Measurements from ENCODE around the gene SRXN1. TPM values are rescaled to one million over a fixed set of nuclear protein-coding genes. Genes with fewer than 3 reads are reported as not detected.

SRXN1 gene
- total and polyA plus RNA-seq, 8 donors: 6.2 to 40.9 (median 7.6) TPM

GRCh38 chr20:603116-603640 lies 49.8 kb downstream of the SRXN1 start:
- intact Hi-C loops (cut with DNase I): no loop called here
- Histone ChIP-seq H3K4me3 (no peak overlapping the region), H3K4me1 (no peaks in the 10 kb centered on the region), H3K27me3 (peaks cover under 1 to 3% of the 10 kb centered on the region in 2 donors), H3K27ac (peak overlapping the region in 1 of 2 donors; percentile 26), H3K9me3 (no peaks in the 10 kb centered on the region), H3K36me3 (no peaks in the 10 kb centered on the region)
- TF ChIP-seq CTCF (IDR thresholded peaks at IDR 0.05): no peak
- DNase-seq (peak in 1 of 4 donors; percentile 22), ATAC-seq (no peak)

GRCh38 chr20:602111-602970 lies 50.7 kb downstream of the SRXN1 start:
- no peak for ATAC-seq
- intact Hi-C loops (cut with DNase I): no loop called here
- DNase-seq: no peak
- Histone ChIP-seq H3K4me3 (no peak overlapping the region), H3K27ac (peak overlapping the region in 1 of 2 donors; percentile 26), H3K36me3 (no peaks in the 10 kb centered on the region), H3K4me1 (no peaks in the 10 kb centered on the region), H3K9me3 (no peaks in the 10 kb centered on the region), H3K27me3 (no peaks in the 10 kb centered on the region)
- TF ChIP-seq CTCF (IDR thresholded peaks at IDR 0.05): no peak

GRCh38 chr20:600736-601135 lies 52.3 kb downstream of the SRXN1 start:
- ATAC-seq (no peak), DNase-seq (no peak)
- Histone ChIP-seq H3K36me3 (no peaks in the 10 kb centered on the region), H3K4me3 (no peak overlapping the region), H3K27ac (no peak overlapping the region), H3K4me1 (no peaks in the 10 kb centered on the region), H3K9me3 (no peaks in the 10 kb centered on the region), H3K27me3 (no peaks in the 10 kb centered on the region)
- intact Hi-C loops (cut with DNase I): no loop called here
- no peak for TF ChIP-seq CTCF (IDR thresholded peaks at IDR 0.05)

GRCh38 chr20:600141-600540 lies 52.9 kb downstream of the SRXN1 start:
- H3K36me3 ChIP-seq: no peaks in the 10 kb centered on the region
- H3K9me3 ChIP-seq: no peaks in the 10 kb centered on the region
- intact Hi-C loops (cut with DNase I): no loop called here
- TF ChIP-seq CTCF (IDR thresholded peaks at IDR 0.05): no peak
- no peak overlapping the region for H3K4me3 ChIP-seq
- ATAC-seq (no peak), DNase-seq (no peak)
- H3K27me3 ChIP-seq: no peaks in the 10 kb centered on the region
- H3K27ac ChIP-seq: no peak overlapping the region
- H3K4me1 ChIP-seq: no peaks in the 10 kb centered on the region

- no peak overlapping the region for H3K27ac ChIP-seq
- H3K9me3 ChIP-seq: no peaks in the 10 kb centered on the region
- H3K36me3 ChIP-seq: no peaks in the 10 kb centered on the region
- no peaks in the 10 kb centered on the region for H3K4me1 ChIP-seq
- no peak for TF ChIP-seq CTCF (IDR thresholded peaks at IDR 0.05)
- DNase-seq: peak in 1 of 4 donors; percentile 10
- no peak overlapping the region for H3K4me3 ChIP-seq
- H3K27me3 ChIP-seq: no peaks in the 10 kb centered on the region
- no peak for ATAC-seq
- intact Hi-C loops (cut with DNase I): no loop called here
Measured at GRCh38 chr20:598133-598850, 54.7 kb downstream of the SRXN1 start.

Measured in left lung (tissue), 10 donors.